K562 (cell line): Measurements from ENCODE around the gene KLHL22. TPM values are rescaled to one million over a fixed set of nuclear protein-coding genes. Genes with fewer than 3 reads are reported as not detected.

Source experiments
- ATAC-seq: fragments of 200-7000 bp; cut with Tn5 transposase; 3 replicates; pipeline ENCODE4 v1.9.1; 2020; ENCODE audit warnings: moderate library complexity
- BruUV-seq: library from RNA; stranded (reverse); fragments of 400-500 nt; replicated peaks from 2 replicates; lab custom pipeline; 2021; lab: Mats Ljungman, UMichigan
- CTCF ChIA-PET: fragments of 300-600 bp; formaldehyde crosslinking; extraction: SDS; loops from one replicate; lab custom pipeline; 2021; ENCODE audit warnings: low intra/inter-chr PET ratio; lab: Yijun Ruan, JAX
- POLR2A ChIA-PET: fragments of 300-600, 350-650 bp; sonication (Branson Sonifier 250); formaldehyde crosslinking; extraction: SDS; loops from one replicate; lab custom pipeline; 2021; ENCODE audit warnings: antibody characterized with exemption, inconsistent platforms; lab: Yijun Ruan, JAX
- DNase-seq, 4 experiments: peaks; one replicate each; pipeline versions ENCODE4 v3.0.0 to v3.0.0-alpha.2; 2011 to 2018; ENCODE audit warnings: low spot score in 3 of 4, mixed read lengths in 3 of 4; ENCODE audit errors: extremely low read depth in 1 of 4
- FAIRE-seq: peaks from 2 replicates; lab custom pipeline; 2011; peaks lifted over from hg19 to GRCh38; lab: Jason Lieb, UNC
- H2AFZ ChIP-seq: 2 replicates; pipeline ENCODE4 v1.6.0; 2011; ENCODE audit warnings: low read depth, low read length, control low read depth, inconsistent platforms
- H3K27ac ChIP-seq: fragments of 200-600 bp; 3 replicates; pipeline ENCODE4 v1.8.0; 2011; ENCODE audit warnings: low read depth, mild to moderate bottlenecking, control low read depth, inconsistent platforms, low read length, moderate library complexity, mixed read lengths; ENCODE audit errors: extremely low read depth
- H3K27me3 ChIP-seq, 2 experiments: fragments of 300-600 bp in 1 of 2; 2 replicates in 1 of 2; 3 replicates in 1 of 2; pipeline versions ENCODE4 v1.6.0 to v1.8.0; 2011; ENCODE audit warnings: inconsistent platforms in 2 of 2, low read length in 2 of 2, mild to moderate bottlenecking in 1 of 2, mixed read lengths in 1 of 2, moderate library complexity in 1 of 2; ENCODE audit not compliant: control insufficient read depth in 2 of 2, insufficient read depth in 2 of 2
- H3K36me3 ChIP-seq: fragments of 300-600 bp; 3 replicates; pipeline ENCODE4 v1.8.0; 2011; ENCODE audit warnings: mild to moderate bottlenecking, low read length, inconsistent platforms; ENCODE audit not compliant: control insufficient read depth, insufficient read depth
- H3K4me1 ChIP-seq, 2 experiments: fragments of 200-600 bp in 1 of 2; replicated peaks in 1 of 2; 2 replicates in 1 of 2; 3 replicates in 1 of 2; pipeline versions ENCODE4 v1.5.1 to v1.8.0; 2011; ENCODE audit warnings: inconsistent platforms in 2 of 2, low read length in 2 of 2, mild to moderate bottlenecking in 1 of 2, mixed read lengths in 1 of 2, moderate library complexity in 1 of 2; ENCODE audit not compliant: control insufficient read depth in 2 of 2, insufficient read depth in 2 of 2
- H3K4me2 ChIP-seq: 2 replicates; pipeline ENCODE4 v1.6.1; 2011; ENCODE audit warnings: low read length, control low read depth, inconsistent platforms, mixed read lengths; ENCODE audit not compliant: insufficient read depth
- H3K4me3 ChIP-seq: fragments of 200-600 bp; sonication (generic), shearing (Covaris generic); 2 replicates; pipeline ENCODE4 v1.5.1; 2016; ENCODE audit warnings: control low read depth, inconsistent platforms
- H3K79me2 ChIP-seq: fragments of 200-600 bp; 3 replicates; pipeline ENCODE4 v1.8.0; 2011; ENCODE audit warnings: low read length, inconsistent platforms; ENCODE audit not compliant: control insufficient read depth, insufficient read depth
- H3K9ac ChIP-seq, 2 experiments: 2 replicates each; pipeline versions ENCODE4 v1.6.0 to v1.6.1; 2011; ENCODE audit warnings: low read depth in 2 of 2, low read length in 2 of 2, control low read depth in 1 of 2, inconsistent platforms in 1 of 2, mild to moderate bottlenecking in 1 of 2, mixed read lengths in 1 of 2; ENCODE audit not compliant: insufficient read depth in 1 of 2
- H3K9me1 ChIP-seq: one replicate; pipeline ENCODE4 v1.6.0; 2011; ENCODE audit warnings: inconsistent platforms, mild to moderate bottlenecking, low read length, moderate library complexity; ENCODE audit not compliant: control insufficient read depth, insufficient read depth
- H3K9me3 ChIP-seq: replicated peaks from 2 replicates; pipeline ENCODE4 v1.5.1; 2011; ENCODE audit warnings: low read depth, low read length, inconsistent platforms; ENCODE audit not compliant: control insufficient read depth, insufficient read depth
- H4K20me1 ChIP-seq: replicated peaks from 2 replicates; pipeline ENCODE4 v1.6.1; 2011; ENCODE audit warnings: low read length, inconsistent platforms, mixed read lengths; ENCODE audit not compliant: control insufficient read depth, insufficient read depth
- ATF7 ChIP-seq: fragments of 450-650 bp; IDR thresholded peaks from 2 replicates; pipeline ENCODE4 v1.7.1; 2014; ENCODE audit warnings: mild to moderate bottlenecking, moderate library complexity
- CBX3 ChIP-seq, 2 experiments: IDR thresholded peaks; 1 replicate in 1 of 2; 2 replicates in 1 of 2; pipeline ENCODE4 v1.6.1; 2012; ENCODE audit warnings: inconsistent platforms in 2 of 2, low read length in 2 of 2, borderline replicate concordance in 1 of 2, control low read depth in 1 of 2
- GTF2F1 ChIP-seq: IDR thresholded peaks from 2 replicates; pipeline ENCODE4 v1.6.1; 2011; ENCODE audit warnings: low read depth, low read length, improper control_type of control experiment
- MAFF ChIP-seq: IDR thresholded peaks from 2 replicates; pipeline ENCODE4 v1.6.1; 2012; ENCODE audit warnings: low read length, improper control_type of control experiment
- MTF1 ChIP-seq: fragments of 250-450 bp; sonication (Bioruptor Pico); IDR thresholded peaks from 2 replicates; pipeline ENCODE4 v1.9.0; 2021; ENCODE audit warnings: moderate library complexity, mild to moderate bottlenecking, inconsistent platforms, borderline replicate concordance
- TFAP4 ChIP-seq: sonication (generic); formaldehyde crosslinking; IDR thresholded peaks from 2 replicates; pipeline ENCODE4 v1.8.0; 2022; ENCODE audit warnings: missing genetic modification reagents, mild to moderate bottlenecking, moderate library complexity, borderline replicate concordance
- ZBTB33 ChIP-seq: sonication (generic); formaldehyde crosslinking; IDR thresholded peaks from 2 replicates; pipeline ENCODE4 v1.8.1; 2023; ENCODE audit warnings: mild to moderate bottlenecking, missing genetic modification reagents
- ZNF583 ChIP-seq: fragments of 250-450 bp; sonication (Bioruptor Pico); IDR thresholded peaks from 2 replicates; pipeline ENCODE4 v1.4.0; 2020
- WGBS: fragments of 100-300 bp; shearing (Covaris generic); methylation state at CpG from one replicate; pipeline ENCODE4 v1.1.6; 2016; ENCODE audit warnings: low coverage, mixed read lengths; ENCODE audit not compliant: insufficient coverage; ENCODE audit errors: missing lambda C conversion rate; 5-methylcytosine and 5-hydroxymethylcytosine counted together
- in situ Hi-C: fragments of 300-500 bp; cut with MboI; formaldehyde crosslinking; loops from 4 replicates; pipeline ENCODE4 v1.15.0; 2018; ENCODE audit warnings: inconsistent platforms, mixed read lengths
- intact Hi-C: fragments of 100-400 bp; cut with micrococcal nuclease; formaldehyde crosslinking; loops from 2 replicates; pipeline ENCODE4 v1.14.2; 2022
- polyA plus RNA-seq, 8 experiments: library from polyadenylated mRNA; depleted of rRNA in 4 of 8; stranded (reverse) in 5 of 8; unstranded in 3 of 8; fragments of >200 nt; fragmentation: Nextera tagmentation in 2 of 8; fragmentation: Illumina TruSeq in 1 of 8; extraction: Ambion mirVana in 2 of 8; extraction: Trizol in 1 of 8; gene quantifications; 2 replicates each; pipeline versions ENCODE4 v1.2.1 to v1.2.3, GENCODE V29; 2011 to 2014; ENCODE audit warnings: inconsistent platforms in 1 of 8, missing spikeins in 1 of 8
- total RNA-seq, 7 experiments: library from RNA; depleted of rRNA in 6 of 7; stranded (reverse); fragments of >200 nt in 6 of 7; fragmentation: Illumina TruSeq in 2 of 7; extraction: Trizol in 2 of 7; gene quantifications; 2 replicates each; pipeline versions ENCODE4 v1.2.1 to v1.2.3, GENCODE V29; 2011 to 2021; ENCODE audit warnings: low replicate concordance in 1 of 7

KLHL22 gene
- total and polyA plus RNA-seq, 9 of the 15 experiments (the other 6 are each of a cell fraction or from before 2014, with no cell fraction given), result 1.3 to 25.6 (median 15.2) TPM

GRCh38 chr22:20519558-20519957 is 24.0 kb upstream of the KLHL22 start (continued):
- no peak for TF ChIP-seq ZBTB33 (CRISPR knock-in tag)
- no peak for TF ChIP-seq ATF7
- TF ChIP-seq TFAP4 (CRISPR knock-in tag), result no peak
- no peak for TF ChIP-seq MTF1
- TF ChIP-seq, all 486 proteins: peak for 2

- Histone ChIP-seq H2AFZ (no peak overlapping the region), H3K79me2 (peaks cover 87% of the 10 kb centered on the region), H3K4me1 (peaks cover 13 to 15% of the 10 kb centered on the region in 2 experiments), H3K27ac (no peak overlapping the region), H3K9me1 (peaks cover 27% of the 10 kb centered on the region), H3K9me3 (no peaks in the 10 kb centered on the region), H3K9ac (peak overlapping the region in 1 of 2 experiments; percentile 54; a peak in 2 of 4 replicates), H3K27me3 (no peaks in the 10 kb centered on the region), H3K4me3 (no peak overlapping the region), H3K4me2 (no peak overlapping the region), H3K36me3 (peaks cover 80% of the 10 kb centered on the region), H4K20me1 (peaks cover 66% of the 10 kb centered on the region)
- ATAC-seq (no peak), DNase-seq (peak in 2 of 4 experiments; percentile 67 to 70), FAIRE-seq (no peak)
- 84% methylated on average over 13 of the region's 13 CpGs for WGBS
- in situ Hi-C loops (no loop called here), intact Hi-C loops (no loop called here)
- POLR2A ChIA-PET, result interaction anchor here (0.6 to 68.9 kb wide), 10 partner anchors 2 to 1716 kb away, joined by 3 to 1693 read pairs (median 4); partner anchors contain the start of gene MED15
- BruUV-seq, result no TSS peak
- CTCF ChIA-PET, result interaction anchor here (0.5 kb wide), 1 partner anchor 501 kb away, joined by 9 read pairs; no protein-coding TSS in a partner anchor
- TF ChIP-seq MAFF (no peak), GTF2F1 (0 out of 2 replicates have a peak, but pooled peaks have one; percentile 28), ZNF583 (CRISPR knock-in tag) (no peak), CBX3 (IDR thresholded peaks at IDR 0.05; ENCODE audit: borderline replicate concordance in 1 of 2, low read length in 2 of 2) (no peak)
These were observed 22.4 kb upstream of the KLHL22 start for GRCh38 chr22:20517841-20518592.
